Lower leg skin (tissue), 4 donors: ENCODE results near the gene PDCL3. TPM values are rescaled to one million over a fixed set of nuclear protein-coding genes. Genes with fewer than 3 reads are reported as not detected.

Experiments
- DNase-seq, 2 donors: peaks; one replicate each; pipeline ENCODE4 v3.0.0-alpha.2; 2019; ENCODE audit warnings: low spot score in 2 of 2
- H3K4me3 ChIP-seq: fragments of 200-600 bp; sonication (generic); 2 replicates; pipeline ENCODE4 v1.5.1; 2017; ENCODE audit warnings: mild to moderate bottlenecking, low read depth; ENCODE audit not compliant: poor library complexity, severe bottlenecking
- CTCF ChIP-seq, 3 donors: fragments of 450-650 bp; IDR thresholded peaks; one replicate each; pipeline ENCODE4 v1.5.1; 2016; ENCODE audit warnings: antibody characterized with exemption in 3 of 3, mild to moderate bottlenecking in 3 of 3, moderate library complexity in 2 of 3
- POLR2A ChIP-seq, 2 donors: fragments of 450-650 bp; IDR thresholded peaks; one replicate each; pipeline ENCODE4 v1.6.1; 2016 to 2017; ENCODE audit warnings: antibody characterized with exemption in 2 of 2, mild to moderate bottlenecking in 1 of 2, moderate library complexity in 1 of 2
- WGBS, 2 donors: methylation state at CpG; one replicate each; pipeline ENCODE4 v1.1.5; 2018; 5-methylcytosine and 5-hydroxymethylcytosine counted together
- intact Hi-C: fragments of 100-400 bp; cut with DNase I; formaldehyde crosslinking; loops from one replicate; pipeline ENCODE4 v1.15.0; 2023; ENCODE audit warnings: low total_unique reads
- total RNA-seq, 4 donors: library from RNA; depleted of rRNA; stranded (reverse); fragments of >200 nt; gene quantifications; one replicate each; pipeline ENCODE4 v1.1.0, GENCODE V29; 2016

Gene PDCL3
- total RNA-seq, 4 donors from 2014 or later: 14.9 to 20.5 (median 16.2) TPM

- peak in 1 of 2 donors; percentile 56 for DNase-seq
- WGBS, 2 donors: 54 to 74% methylated on average over 3 of the region's 3 CpGs
- no peak overlapping the region for H3K4me3 ChIP-seq
- intact Hi-C loops: no loop called here
- TF ChIP-seq POLR2A (IDR thresholded peaks at IDR 0.05) (no peak), CTCF (IDR thresholded peaks at IDR 0.05) (no peak)
Observed at GRCh38 chr2:100589527-100589926, 26.7 kb downstream of the PDCL3 start.

- no peak for DNase-seq
- WGBS, 2 donors: 16 to 36% methylated on average over 1 of the region's 1 CpG
- intact Hi-C loops: no loop called here
- TF ChIP-seq CTCF (IDR thresholded peaks at IDR 0.05): no peak
- TF ChIP-seq POLR2A (IDR thresholded peaks at IDR 0.05): no peak
- H3K4me3 ChIP-seq: no peak overlapping the region
Observed at GRCh38 chr2:100592226-100592625, 29.4 kb downstream of the PDCL3 start.

- intact Hi-C loops: no loop called here
- no peak overlapping the region for H3K4me3 ChIP-seq
- 94 to 96% methylated on average over 5 of the region's 5 CpGs for WGBS, 2 donors
- DNase-seq: no peak
- TF ChIP-seq POLR2A (IDR thresholded peaks at IDR 0.05): no peak
- TF ChIP-seq CTCF (IDR thresholded peaks at IDR 0.05): no peak
Observed at GRCh38 chr2:100596465-100596864, 33.7 kb downstream of the PDCL3 start.

- 82 to 83% methylated on average over 3 of the region's 3 CpGs for WGBS, 2 donors
- no peak overlapping the region for H3K4me3 ChIP-seq
- intact Hi-C loops: no loop called here
- TF ChIP-seq POLR2A (IDR thresholded peaks at IDR 0.05): no peak
- TF ChIP-seq CTCF (IDR thresholded peaks at IDR 0.05): no peak
- DNase-seq: no peak
Observed at GRCh38 chr2:100599566-100599965, 36.8 kb downstream of the PDCL3 start.

- H3K4me3 ChIP-seq: no peak overlapping the region
- no peak for DNase-seq
- intact Hi-C loops: no loop called here
- 79 to 92% methylated on average over 3 of the region's 3 CpGs for WGBS, 2 donors
- no peak for TF ChIP-seq POLR2A (IDR thresholded peaks at IDR 0.05)
- TF ChIP-seq CTCF (IDR thresholded peaks at IDR 0.05): no peak
Observed at GRCh38 chr2:100601661-100602060, 38.9 kb downstream of the PDCL3 start.

GRCh38 chr2:100603414-100603813 is 40.6 kb downstream of the PDCL3 start:
- no peak for TF ChIP-seq POLR2A (IDR thresholded peaks at IDR 0.05)
- no peak for TF ChIP-seq CTCF (IDR thresholded peaks at IDR 0.05)
- WGBS, 2 donors: 86 to 89% methylated on average over 7 of the region's 7 CpGs
- H3K4me3 ChIP-seq: no peak overlapping the region
- DNase-seq: no peak
- intact Hi-C loops: no loop called here
